Spleen (tissue), 7 donors: Measurements from ENCODE around the gene LRP10.

Source experiments
- POLR2A ChIP-seq, 3 donors: fragments of 450-650 bp; IDR thresholded peaks; one replicate each; pipeline ENCODE4 v1.5.1; 2017; ENCODE audit warnings: antibody characterized with exemption in 3 of 3, mild to moderate bottlenecking in 1 of 3
- POLR2AphosphoS5 ChIP-seq, 3 donors: sonication (generic); formaldehyde crosslinking; IDR thresholded peaks; one replicate each; pipeline ENCODE4 v1.5.1; 2017; ENCODE audit warnings: antibody characterized with exemption in 3 of 3
- TF ChIP-seq, protein P1 (sequence below), 11 experiments: fragments of 200-600 bp in 7 of 11; fragments of 450-650 bp in 4 of 11; sonication (generic) in 4 of 11; IDR thresholded peaks in 8 of 11; conservative IDR thresholded peaks in 3 of 11; 1 replicate in 7 of 11; 2 replicates in 4 of 11; pipeline versions ENCODE4 v1.4.0 to v1.8.0; 2016 to 2021; ENCODE audit warnings: antibody characterized with exemption in 11 of 11, inconsistent platforms in 4 of 11, mild to moderate bottlenecking in 1 of 11
- donor health status: DM: no; HTN: no; CAD: no; lungs with moderate emphysema.
- donor health status: DM: no; HTN: no; CAD: no.
- donor health status: DM: no; HTN: no; CAD: no.

- TF ChIP-seq, protein P1, sequence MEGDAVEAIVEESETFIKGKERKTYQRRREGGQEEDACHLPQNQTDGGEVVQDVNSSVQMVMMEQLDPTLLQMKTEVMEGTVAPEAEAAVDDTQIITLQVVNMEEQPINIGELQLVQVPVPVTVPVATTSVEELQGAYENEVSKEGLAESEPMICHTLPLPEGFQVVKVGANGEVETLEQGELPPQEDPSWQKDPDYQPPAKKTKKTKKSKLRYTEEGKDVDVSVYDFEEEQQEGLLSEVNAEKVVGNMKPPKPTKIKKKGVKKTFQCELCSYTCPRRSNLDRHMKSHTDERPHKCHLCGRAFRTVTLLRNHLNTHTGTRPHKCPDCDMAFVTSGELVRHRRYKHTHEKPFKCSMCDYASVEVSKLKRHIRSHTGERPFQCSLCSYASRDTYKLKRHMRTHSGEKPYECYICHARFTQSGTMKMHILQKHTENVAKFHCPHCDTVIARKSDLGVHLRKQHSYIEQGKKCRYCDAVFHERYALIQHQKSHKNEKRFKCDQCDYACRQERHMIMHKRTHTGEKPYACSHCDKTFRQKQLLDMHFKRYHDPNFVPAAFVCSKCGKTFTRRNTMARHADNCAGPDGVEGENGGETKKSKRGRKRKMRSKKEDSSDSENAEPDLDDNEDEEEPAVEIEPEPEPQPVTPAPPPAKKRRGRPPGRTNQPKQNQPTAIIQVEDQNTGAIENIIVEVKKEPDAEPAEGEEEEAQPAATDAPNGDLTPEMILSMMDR (IDR thresholded peaks at IDR 0.05 in 8 of 11, conservative IDR thresholded peaks at IDR 0.05 in 3 of 11): no peak
- TF ChIP-seq POLR2AphosphoS5 (IDR thresholded peaks at IDR 0.05): no peak
- no peak for TF ChIP-seq POLR2A (IDR thresholded peaks at IDR 0.05)
Measured at GRCh38 chr14:22854963-22855724, 16.4 kb upstream of the LRP10 start.
